Measurements from ENCODE around the gene CISH.

- TF ChIP-seq CTCF (conservative IDR thresholded peaks at IDR 0.05; ENCODE audit: low read length) = no peak
- TF ChIP-seq EZH2phosphoT487 (IDR thresholded peaks at IDR 0.05; ENCODE audit: borderline replicate concordance) = no peak
Measured at GRCh38 chr3:50603261-50604109, 8.1 kb downstream of the CISH start.
